GM21423 (cell line): ENCODE measurements around the gene VHLL.
A peak's percentile ranks its signal among the peaks of the same experiment; 100 is the strongest.

ENCODE experiments used
- ATAC-seq: cut with Tn5 transposase; IDR thresholded peaks from one replicate; pipeline ENCODE4 v1.9.1; 2021; ENCODE audit warnings: mild to moderate bottlenecking, moderate library complexity; ENCODE audit not compliant: unreplicated experiment

Gene VHLL

GRCh38 chr1:156291226-156292061, 7.7 kb downstream of the VHLL start:
- ATAC-seq = no peak

- no peak for ATAC-seq
Measured at GRCh38 chr1:156289857-156290256, 9.2 kb downstream of the VHLL start.

- no peak for ATAC-seq
Measured at GRCh38 chr1:156286061-156286460, 13.0 kb downstream of the VHLL start.

GRCh38 chr1:156285437-156285836, 13.7 kb downstream of the VHLL start:
- ATAC-seq = no peak

GRCh38 chr1:156284757-156285156, 14.3 kb downstream of the VHLL start:
- ATAC-seq = no peak

- no peak for ATAC-seq
Measured at GRCh38 chr1:156284112-156284511, 15.0 kb downstream of the VHLL start, which contains the start of gene TMEM79. TMEM79 (plus strand) TSS chr1:156284325; CDS start chr1:156285227, 902 bp downstream.

GRCh38 chr1:156283521-156283920, 15.6 kb downstream of the VHLL start:
- ATAC-seq = no peak

- ATAC-seq = peak; percentile 84
Measured at GRCh38 chr1:156282479-156283222, 16.5 kb downstream of the VHLL start, which contains the start of gene SMG5. SMG5 (minus strand) TSS chr1:156282825; CDS start chr1:156282680, 145 bp downstream.

GRCh38 chr1:156281693-156282478, 17.2 kb downstream of the VHLL start:
- no peak for ATAC-seq

GRCh38 chr1:156281281-156281680, 17.8 kb downstream of the VHLL start:
- ATAC-seq = peak; percentile 39

- ATAC-seq = no peak
Measured at GRCh38 chr1:156279837-156280236, 19.3 kb downstream of the VHLL start.

GRCh38 chr1:156276966-156277381, 22.1 kb downstream of the VHLL start:
- no peak for ATAC-seq

- ATAC-seq = no peak
Measured at GRCh38 chr1:156276532-156276931, 22.6 kb downstream of the VHLL start.

- no peak for ATAC-seq
Measured at GRCh38 chr1:156270314-156270713, 28.8 kb downstream of the VHLL start.

- ATAC-seq = no peak
Measured at GRCh38 chr1:156268336-156268735, 30.8 kb downstream of the VHLL start.

- ATAC-seq = no peak
Measured at GRCh38 chr1:156266051-156266450, 33.1 kb downstream of the VHLL start.

GRCh38 chr1:156263288-156263655, 35.8 kb downstream of the VHLL start:
- ATAC-seq = no peak

- ATAC-seq = no peak
Measured at GRCh38 chr1:156262461-156263287, 36.4 kb downstream of the VHLL start.

GRCh38 chr1:156260896-156261295, 38.2 kb downstream of the VHLL start:
- ATAC-seq = no peak

GRCh38 chr1:156259805-156260204, 39.3 kb downstream of the VHLL start:
- ATAC-seq = no peak
